HG03575 (cell line): ENCODE measurements around the gene EXD3.

Experiments
- ATAC-seq: cut with Tn5 transposase; IDR thresholded peaks from one replicate; pipeline ENCODE4 v1.9.1; 2021; ENCODE audit not compliant: unreplicated experiment, insufficient number of reproducible peaks, low FRiP score; ENCODE audit errors: extremely low read depth

The EXD3 gene

GRCh38 chr9:137435381-137435891 is 12.5 kb upstream of the EXD3 start:
- ATAC-seq = no peak

DNA sequence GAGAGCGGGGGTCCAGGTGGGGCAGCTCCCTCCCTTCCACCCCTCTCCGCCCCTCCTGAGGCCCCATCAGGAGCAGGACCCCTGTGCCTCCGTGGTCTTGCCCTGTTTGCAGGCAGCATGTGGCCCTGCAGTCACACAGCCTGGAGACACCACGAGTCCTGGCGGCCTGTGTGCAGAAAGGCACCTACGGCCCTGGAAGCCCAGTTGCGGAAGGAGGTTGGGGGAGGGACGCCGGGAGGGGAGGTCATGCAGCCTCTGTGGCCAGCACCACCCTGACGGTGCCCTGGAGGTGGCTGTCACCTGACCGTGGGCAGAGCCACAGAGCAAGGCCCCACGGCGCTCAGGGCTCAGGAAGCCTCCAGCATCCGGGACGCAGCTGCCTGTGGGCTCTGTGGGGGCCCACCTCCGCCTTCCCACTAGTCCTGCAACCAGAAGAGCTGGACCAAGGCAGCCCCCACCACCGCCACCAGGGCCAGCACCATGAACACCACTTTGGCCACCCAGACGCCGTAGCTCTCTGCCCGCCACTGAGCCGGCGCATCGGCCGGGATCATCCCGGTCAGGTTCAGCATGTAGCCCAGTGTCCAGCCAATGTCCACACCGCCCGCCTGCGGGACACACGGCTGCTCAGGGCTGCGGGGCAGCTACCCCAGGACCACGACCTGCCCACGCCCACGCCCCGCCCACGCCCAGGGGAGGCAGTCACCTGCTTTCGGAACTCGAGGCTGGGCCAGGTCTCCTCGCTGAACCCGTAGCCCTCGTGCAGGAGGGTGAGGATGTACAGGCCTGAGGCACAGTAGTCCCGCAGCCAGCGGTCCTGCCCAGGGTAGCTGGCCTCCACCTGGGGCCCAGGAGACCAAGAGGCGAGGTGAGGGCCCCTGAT is 11.8 kb upstream of the EXD3 start:
- ATAC-seq = no peak

DNA sequence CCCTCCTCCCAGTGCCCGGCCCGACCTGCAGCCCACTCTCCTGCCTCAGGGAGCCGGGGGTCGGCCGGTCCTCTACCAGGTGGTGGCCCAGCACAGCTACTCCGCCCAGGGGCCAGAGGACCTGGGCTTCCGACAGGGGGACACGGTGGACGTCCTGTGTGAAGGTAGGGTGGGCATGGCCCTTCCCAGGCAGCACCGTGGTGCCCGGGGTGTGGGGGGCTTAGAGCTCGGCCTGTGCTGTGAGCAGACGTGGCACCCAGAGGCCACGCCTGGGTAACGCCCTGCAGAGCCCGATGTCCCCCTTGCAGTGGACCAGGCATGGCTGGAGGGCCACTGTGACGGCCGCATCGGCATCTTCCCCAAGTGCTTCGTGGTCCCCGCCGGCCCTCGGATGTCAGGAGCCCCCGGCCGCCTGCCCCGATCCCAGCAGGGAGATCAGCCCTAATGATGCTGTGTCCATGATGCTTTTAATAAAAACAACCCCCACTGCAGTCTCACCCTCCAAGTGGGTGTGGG is 11.0 kb upstream of the EXD3 start:
- no peak for ATAC-seq

GRCh38 chr9:137433349-137433915 is 10.5 kb upstream of the EXD3 start:
- ATAC-seq = no peak

- no peak for ATAC-seq
Measured at GRCh38 chr9:137432687-137433348, 9.9 kb upstream of the EXD3 start.

DNA sequence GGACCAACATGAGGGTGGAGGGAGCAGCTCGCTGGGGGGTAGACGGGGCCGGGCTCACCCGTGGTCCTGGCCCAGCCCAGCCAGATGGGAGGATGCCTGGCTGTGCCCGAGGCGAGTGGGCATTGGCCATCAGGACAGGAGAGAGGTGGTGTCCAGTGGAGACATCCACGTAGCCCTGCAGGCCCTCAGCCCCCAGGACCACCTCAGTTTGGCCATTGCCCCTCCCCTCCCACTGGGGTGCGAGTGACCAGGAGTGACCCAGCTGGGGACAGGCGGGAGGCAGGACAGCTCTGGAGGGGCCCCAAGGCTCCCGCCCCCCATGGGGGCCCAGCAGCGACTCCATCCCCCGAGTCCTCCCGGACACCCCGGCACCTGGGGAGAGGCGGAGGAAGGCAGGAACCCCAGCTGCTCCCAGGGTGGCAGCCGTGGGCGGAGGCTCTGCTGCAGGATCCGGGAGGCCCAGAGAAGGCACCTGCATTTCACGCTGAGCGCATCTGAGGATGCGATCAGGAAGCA is 8.5 kb upstream of the EXD3 start:
- no peak for ATAC-seq

- ATAC-seq = no peak
Measured at GRCh38 chr9:137430723-137431415, 7.9 kb upstream of the EXD3 start.

DNA sequence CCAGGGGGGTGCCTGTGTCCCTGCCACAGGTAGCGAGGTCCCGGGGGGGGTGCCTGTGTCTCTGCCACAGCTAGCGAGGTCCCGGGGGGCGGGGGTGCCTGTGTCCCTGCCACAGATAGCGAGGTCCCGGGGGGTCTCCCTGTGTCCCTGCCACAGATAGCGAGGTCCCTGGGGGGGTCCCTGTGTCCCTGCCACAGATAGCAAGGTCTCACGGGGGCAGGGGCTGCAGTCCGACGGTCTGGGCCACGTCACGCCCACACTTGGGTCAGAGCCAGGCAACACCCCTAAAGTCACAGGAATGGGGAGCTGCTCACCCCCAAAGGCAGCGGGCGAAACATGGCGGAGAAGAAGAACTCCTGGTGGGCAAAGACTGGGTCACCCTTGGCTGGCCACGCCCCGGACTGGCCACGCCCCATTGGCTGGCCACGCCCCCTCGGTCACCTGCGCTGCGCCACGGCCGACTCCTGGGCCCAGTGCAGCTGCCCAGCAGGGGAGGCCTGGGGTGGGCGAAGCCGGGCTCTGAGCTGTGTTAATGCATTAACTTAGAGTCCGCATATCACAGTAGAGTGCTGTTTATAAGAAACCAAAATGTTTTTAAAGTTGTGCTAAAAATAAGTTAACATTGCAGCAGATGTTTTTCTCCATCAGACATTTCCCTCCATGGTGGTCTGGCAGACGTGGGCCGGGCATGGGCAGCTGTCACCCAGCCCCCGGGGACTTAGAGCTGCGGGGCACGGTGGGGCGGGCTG is 7.2 kb upstream of the EXD3 start:
- ATAC-seq = no peak

DNA sequence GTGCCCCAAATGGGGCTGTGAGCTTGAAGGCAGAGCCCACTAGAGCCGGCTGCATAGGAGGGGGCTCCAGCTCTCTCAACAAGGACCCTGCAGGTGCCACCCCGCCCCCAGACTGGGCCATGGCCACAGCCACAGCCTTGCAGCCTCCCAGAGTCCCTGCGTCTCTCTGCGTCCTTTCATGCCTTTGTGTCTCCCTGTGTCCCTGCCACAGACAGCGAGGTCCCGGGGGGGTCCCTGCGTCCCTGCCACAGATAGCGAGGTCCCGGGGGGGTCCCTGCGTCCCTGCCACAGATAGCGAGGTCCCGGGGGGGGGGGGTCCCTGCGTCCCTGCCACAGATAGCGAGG is 6.6 kb upstream of the EXD3 start:
- no peak for ATAC-seq

GRCh38 chr9:137428841-137429545 is 6.0 kb upstream of the EXD3 start:
- no peak for ATAC-seq

- ATAC-seq = no peak
Measured at GRCh38 chr9:137428311-137428630, 5.3 kb upstream of the EXD3 start.

- ATAC-seq = no peak
Measured at GRCh38 chr9:137427454-137428310, 4.7 kb upstream of the EXD3 start.

DNA sequence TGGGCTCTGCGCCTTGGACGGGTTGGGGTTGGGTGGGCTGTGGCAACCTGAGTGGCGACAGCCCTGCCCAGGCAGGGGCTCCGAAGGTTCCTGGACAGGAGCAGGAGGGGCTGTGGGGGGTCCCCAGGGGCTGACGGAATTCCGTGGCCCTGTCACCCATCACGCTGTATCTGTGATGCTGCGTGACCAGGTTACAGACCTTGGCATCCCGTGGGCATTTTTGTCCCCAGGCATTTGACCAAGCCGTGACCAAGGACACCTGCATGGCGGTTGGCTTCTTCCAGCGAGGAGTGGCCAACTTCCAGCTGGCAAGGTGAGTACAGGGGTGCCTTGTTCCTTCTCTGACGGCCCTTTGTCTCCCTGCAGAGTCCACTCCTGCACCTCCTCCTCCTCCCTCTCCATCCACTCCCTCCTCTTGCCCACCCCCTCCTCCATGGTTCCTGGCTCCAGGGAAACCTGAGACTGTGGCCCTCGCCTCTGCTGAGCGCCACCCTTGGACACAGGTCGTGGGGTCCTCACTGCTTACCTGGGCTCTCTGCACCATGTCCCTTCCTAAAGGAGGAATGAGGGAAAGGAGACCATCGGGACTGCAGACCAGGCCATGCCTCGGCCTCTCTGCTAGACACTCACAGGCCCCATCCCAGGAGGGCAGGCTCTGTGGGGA is 3.2 kb upstream of the EXD3 start:
- no peak for ATAC-seq

- no peak for ATAC-seq
Measured at GRCh38 chr9:137423514-137424291, 741 bp upstream of the EXD3 start.

DNA sequence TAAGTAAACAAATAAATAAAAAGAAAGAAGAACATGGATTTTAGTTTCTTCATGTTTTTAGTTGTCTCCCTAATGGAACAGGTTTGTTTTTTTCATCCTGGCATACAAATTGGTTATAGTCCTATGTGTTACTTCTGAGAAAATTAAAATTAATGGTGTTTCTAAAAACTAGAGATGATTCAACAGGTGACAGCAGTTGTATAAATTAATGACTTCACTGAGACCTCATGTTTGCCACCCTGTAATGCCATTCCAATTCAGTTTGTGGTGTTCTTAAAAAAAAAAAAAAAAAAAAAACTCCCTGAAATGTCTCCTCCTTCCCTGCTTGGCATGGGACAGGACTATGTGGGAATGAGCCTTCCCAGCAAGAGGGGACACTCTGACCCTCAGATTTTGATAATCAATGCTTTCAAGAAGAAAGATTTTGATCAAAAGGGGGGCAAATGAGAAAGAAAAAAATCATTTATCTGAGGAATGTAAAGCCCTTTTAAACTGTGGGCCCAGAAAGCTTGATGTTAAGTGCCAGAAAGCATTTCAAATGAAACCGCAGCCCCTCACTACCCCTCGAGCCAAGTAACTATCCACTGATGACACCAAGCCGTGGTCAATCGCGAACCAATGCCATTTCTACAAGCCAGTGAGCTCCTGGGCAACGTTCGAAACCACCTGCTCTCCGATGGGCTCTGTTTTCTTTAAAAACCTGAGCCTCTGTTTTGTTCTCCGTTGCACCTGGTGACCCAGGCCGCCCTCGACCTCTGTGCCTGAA is 941 bp downstream of the EXD3 start:
- ATAC-seq = no peak
